Astrocyte of the spinal cord (primary cell): Measurements from ENCODE around the gene PYROXD2.

ENCODE experiments used
- DNase-seq: peaks from one replicate; pipeline ENCODE4 v3.0.0; 2011; ENCODE audit warnings: low read depth, low spot score
- H3K4me3 ChIP-seq: 2 replicates; pipeline ENCODE4 v1.5.1; 2011; ENCODE audit warnings: low read depth, mild to moderate bottlenecking, low read length, moderate library complexity
- in situ Hi-C: cut with HindIII; loops from 2 replicates; pipeline ENCODE4 v1.10.0; 2017; ENCODE audit warnings: low sequenced_read_pairs
- TF ChIP-seq, protein P1 (sequence below): IDR thresholded peaks from 2 replicates; pipeline ENCODE4 v1.5.1; 2012; ENCODE audit warnings: low read depth, mild to moderate bottlenecking, low read length, inconsistent platforms

The PYROXD2 gene

DNA sequence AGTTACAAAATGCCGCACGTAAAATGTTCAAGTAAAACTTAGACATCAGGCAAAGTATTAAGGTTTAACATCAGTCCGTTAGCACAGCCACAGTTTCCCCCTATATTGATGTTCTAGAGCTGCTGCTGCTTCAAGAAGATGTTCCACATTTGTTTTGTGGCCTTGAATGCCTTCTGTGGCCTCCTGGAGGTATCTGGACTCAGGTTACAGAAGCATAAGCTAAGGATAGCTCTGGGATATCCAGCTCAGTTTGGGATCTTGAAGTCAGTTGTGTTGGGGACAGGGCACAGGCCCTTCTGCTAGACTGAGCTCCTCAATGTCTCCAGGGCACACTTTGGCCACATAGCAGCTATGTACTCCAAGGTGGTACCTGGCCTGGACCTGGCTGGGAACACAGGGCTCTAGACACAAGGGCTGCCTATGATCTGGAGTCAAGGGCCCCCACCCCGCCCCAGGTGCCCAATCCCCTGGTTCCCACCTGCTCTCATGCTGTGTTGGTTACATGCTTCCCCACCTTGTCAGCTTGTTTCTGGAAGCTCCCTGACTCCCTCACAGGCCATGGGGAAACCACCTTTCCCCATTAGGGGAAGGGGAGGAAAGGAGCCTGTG is 4.7 kb downstream of the PYROXD2 start:
- TF ChIP-seq, protein P1, sequence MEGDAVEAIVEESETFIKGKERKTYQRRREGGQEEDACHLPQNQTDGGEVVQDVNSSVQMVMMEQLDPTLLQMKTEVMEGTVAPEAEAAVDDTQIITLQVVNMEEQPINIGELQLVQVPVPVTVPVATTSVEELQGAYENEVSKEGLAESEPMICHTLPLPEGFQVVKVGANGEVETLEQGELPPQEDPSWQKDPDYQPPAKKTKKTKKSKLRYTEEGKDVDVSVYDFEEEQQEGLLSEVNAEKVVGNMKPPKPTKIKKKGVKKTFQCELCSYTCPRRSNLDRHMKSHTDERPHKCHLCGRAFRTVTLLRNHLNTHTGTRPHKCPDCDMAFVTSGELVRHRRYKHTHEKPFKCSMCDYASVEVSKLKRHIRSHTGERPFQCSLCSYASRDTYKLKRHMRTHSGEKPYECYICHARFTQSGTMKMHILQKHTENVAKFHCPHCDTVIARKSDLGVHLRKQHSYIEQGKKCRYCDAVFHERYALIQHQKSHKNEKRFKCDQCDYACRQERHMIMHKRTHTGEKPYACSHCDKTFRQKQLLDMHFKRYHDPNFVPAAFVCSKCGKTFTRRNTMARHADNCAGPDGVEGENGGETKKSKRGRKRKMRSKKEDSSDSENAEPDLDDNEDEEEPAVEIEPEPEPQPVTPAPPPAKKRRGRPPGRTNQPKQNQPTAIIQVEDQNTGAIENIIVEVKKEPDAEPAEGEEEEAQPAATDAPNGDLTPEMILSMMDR: no peak
- H3K4me3 ChIP-seq: no peak overlapping the region
- in situ Hi-C loops: no loop called here
- DNase-seq: no peak

DNA sequence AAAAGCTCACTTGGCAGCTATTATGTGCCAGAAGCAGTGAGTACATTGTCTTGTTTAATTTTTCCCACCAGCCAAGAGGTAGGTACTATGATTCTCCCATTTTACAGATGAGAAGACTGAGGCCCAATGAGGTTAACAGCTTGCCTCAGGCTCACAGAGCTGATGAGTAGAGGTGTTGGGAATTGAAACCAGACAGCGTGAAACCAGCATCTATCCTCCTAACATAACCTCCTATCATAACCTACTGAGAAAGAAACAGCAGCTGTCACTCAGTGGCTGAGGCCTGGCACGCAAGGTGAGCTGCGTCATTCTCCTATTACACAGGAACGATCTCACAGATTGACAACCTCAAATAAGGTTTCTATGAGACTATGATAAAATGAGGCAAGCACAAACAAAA is 6.2 kb downstream of the PYROXD2 start:
- TF ChIP-seq, protein P1: no peak
- in situ Hi-C loops: no loop called here
- no peak overlapping the region for H3K4me3 ChIP-seq
- no peak for DNase-seq

DNA sequence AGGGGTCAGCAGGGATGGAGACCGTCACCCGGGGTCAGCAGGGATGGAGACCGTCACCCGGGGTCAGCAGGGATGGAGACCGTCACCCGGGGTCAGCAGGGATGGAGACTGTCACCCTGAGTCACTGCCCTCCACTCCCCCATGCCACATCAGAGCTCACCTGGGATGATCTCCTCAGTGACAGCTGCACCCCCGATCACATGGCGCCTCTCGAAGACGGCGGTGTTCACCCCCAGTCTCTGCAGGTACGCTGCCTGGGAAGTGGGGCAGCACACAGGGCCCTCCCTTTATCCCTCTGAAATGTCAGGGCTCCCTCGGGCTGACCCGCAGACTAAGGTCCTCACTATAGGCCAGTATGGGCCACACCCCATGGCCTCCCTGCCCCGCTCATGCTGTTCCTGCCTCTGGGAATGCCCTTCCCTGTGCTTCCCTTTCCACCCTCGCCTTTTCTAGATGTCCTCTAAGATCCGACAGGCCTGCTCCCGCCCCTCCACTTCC is 7.2 kb downstream of the PYROXD2 start:
- in situ Hi-C loops: no loop called here
- H3K4me3 ChIP-seq: no peak overlapping the region
- TF ChIP-seq, protein P1: no peak
- DNase-seq: no peak

DNA sequence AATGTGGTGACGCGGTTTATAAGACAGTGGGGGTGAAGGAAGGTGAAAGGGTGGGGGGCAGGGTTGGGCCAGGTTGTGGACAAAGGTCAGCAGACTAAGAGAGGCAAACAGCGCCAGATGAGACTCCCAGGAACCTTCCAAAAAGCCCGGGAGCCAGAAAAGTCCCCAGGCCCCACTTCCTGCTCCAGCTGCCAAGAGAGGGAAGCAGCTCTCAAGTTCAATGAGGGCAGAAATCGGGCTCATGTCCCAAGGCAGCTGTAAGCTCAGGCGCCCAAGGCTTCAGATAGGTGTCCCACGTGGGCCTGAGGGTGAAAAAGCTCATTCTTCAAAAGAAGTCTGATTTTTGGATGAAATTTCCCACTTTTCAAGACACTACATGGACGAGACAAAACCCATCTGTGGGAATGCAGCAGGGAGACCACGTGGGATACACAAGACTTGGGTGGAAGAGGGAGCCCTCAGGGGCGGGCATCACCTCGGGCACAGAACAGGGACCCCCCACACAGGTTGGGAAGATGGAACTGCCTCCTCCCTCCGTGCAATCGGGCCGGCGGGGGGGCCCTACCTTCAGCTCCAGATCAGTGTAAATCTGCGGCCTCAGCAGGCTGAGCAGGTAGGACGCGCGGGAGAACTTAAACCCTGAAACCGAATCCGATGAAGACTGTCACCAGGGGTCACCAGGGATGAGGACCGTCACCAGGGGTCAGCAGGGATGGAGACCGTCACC is 7.8 kb downstream of the PYROXD2 start:
- no peak for DNase-seq
- H3K4me3 ChIP-seq: no peak overlapping the region
- in situ Hi-C loops: no loop called here
- TF ChIP-seq, protein P1: no peak

DNA sequence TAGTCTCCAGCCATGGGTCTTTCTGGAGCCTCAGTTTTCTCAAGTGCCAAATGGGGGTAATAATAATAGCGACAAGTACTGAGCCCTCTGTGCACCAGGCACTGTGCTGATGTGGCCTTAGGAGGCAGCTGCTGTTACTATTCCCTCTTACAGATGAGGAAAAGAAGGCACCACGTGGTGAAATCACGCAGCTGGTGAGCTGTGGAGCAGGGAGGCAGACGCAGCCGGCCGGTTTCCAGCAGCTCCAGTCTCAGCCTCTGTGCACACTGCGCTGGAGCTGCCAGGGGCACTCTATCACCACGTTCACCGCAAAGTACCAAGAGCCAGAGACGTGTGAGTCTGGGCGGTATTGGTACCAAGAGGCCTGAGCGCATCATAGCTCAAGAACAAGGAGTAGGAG is 9.6 kb downstream of the PYROXD2 start:
- TF ChIP-seq, protein P1: no peak
- in situ Hi-C loops: no loop called here
- no peak overlapping the region for H3K4me3 ChIP-seq
- DNase-seq: no peak

DNA sequence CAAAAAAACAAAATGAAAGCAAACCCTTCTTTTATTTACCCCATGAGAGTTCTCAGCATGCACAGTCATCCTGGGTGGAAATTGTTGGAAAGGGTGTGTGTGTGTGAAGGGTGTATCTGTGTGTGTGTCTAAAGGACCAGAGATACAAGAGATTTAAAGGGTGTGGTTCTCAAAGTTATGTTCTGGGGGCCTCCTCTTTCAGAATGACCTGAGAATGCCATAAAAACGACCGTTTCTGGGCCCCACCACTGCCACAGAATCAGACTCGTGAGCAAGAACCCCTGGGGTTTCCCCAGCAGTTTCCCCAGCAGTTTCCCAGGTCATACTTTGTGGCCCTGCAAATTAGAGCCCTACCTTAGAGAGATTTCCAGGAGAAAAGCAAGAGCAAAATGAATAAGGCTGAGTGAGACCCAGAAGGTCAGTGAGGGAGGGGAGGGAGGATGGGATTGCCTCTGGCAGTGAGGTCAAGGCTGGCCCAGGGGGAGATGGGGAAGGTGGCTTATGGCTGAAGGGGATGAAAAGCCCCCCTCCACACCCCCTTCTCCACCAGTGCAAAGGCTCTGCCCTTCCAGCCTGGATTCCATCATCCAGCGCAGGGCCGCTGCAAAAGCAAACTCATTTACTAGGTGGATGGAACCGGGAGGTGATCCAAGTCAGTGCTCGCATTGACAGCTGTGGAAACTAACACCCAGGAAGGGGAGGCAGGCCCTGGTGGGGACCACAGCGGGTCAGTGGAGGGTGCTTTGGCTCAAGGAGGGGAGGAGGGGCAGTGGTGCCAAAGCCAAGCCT is 10.2 kb downstream of the PYROXD2 start:
- DNase-seq: peak; percentile 57
- in situ Hi-C loops: no loop called here
- TF ChIP-seq, protein P1: no peak
- H3K4me3 ChIP-seq: no peak overlapping the region
